Neuronal stem cell (in vitro differentiated cells): Measurements from ENCODE around the gene CD14.

Experiments used
- DNase-seq: peaks from one replicate; pipeline ENCODE4 v3.0.0-alpha.2; 2013; ENCODE audit warnings: low spot score
- H2AFZ ChIP-seq: one replicate; pipeline ENCODE4 v1.6.1; 2013; ENCODE audit warnings: mild to moderate bottlenecking, low read length, inconsistent platforms
- H2AK5ac ChIP-seq: 2 replicates; pipeline ENCODE4 v1.6.1; 2013; ENCODE audit warnings: low read depth, mild to moderate bottlenecking, inconsistent platforms, low read length, moderate library complexity, mixed read lengths
- H2BK120ac ChIP-seq: 2 replicates; pipeline ENCODE4 v1.6.1; 2013; ENCODE audit warnings: low read depth, mild to moderate bottlenecking, inconsistent platforms, low read length, moderate library complexity, mixed read lengths
- H2BK12ac ChIP-seq: one replicate; pipeline ENCODE4 v1.6.1; 2013; ENCODE audit warnings: low read length, inconsistent platforms
- H2BK15ac ChIP-seq: 2 replicates; pipeline ENCODE4 v1.6.1; 2013; ENCODE audit warnings: mild to moderate bottlenecking, low read length, inconsistent platforms, mixed read lengths
- H2BK5ac ChIP-seq: one replicate; pipeline ENCODE4 v1.6.1; 2013; ENCODE audit warnings: inconsistent platforms, mild to moderate bottlenecking, low read length, moderate library complexity
- H3K14ac ChIP-seq: one replicate; pipeline ENCODE4 v1.6.1; 2013; ENCODE audit warnings: low read length, inconsistent platforms
- H3K18ac ChIP-seq: 2 replicates; pipeline ENCODE4 v1.6.1; 2013; ENCODE audit warnings: low read length, inconsistent platforms
- H3K23ac ChIP-seq: 2 replicates; pipeline ENCODE4 v1.6.1; 2013; ENCODE audit warnings: low read depth, mild to moderate bottlenecking, mixed read lengths, low read length, inconsistent platforms; ENCODE audit not compliant: poor library complexity
- H3K27ac ChIP-seq: replicated peaks from 3 replicates; pipeline ENCODE4 v1.5.1; 2013; ENCODE audit warnings: low read length, inconsistent platforms
- H3K27me3 ChIP-seq, 3 experiments: 2 replicates each; pipeline ENCODE4 v1.6.1; 2013; ENCODE audit warnings: low read length in 3 of 3, mild to moderate bottlenecking in 2 of 3, inconsistent platforms in 1 of 3, low read depth in 1 of 3, mixed read lengths in 1 of 3, moderate library complexity in 1 of 3; ENCODE audit not compliant: control insufficient read depth in 3 of 3, insufficient read depth in 3 of 3
- H3K36me3 ChIP-seq, 2 donors: replicated peaks in 1 of 2; 2 replicates each; pipeline ENCODE4 v1.6.1; 2013; ENCODE audit warnings: low read length in 2 of 2; ENCODE audit not compliant: control insufficient read depth in 2 of 2, insufficient read depth in 2 of 2
- H3K4ac ChIP-seq: 2 replicates; pipeline ENCODE4 v1.6.1; 2013; ENCODE audit warnings: inconsistent platforms, mild to moderate bottlenecking, low read length, moderate library complexity
- H3K4me1 ChIP-seq, 2 donors: 1 replicate in 1 of 2; 2 replicates in 1 of 2; pipeline ENCODE4 v1.6.1; 2013; ENCODE audit warnings: low read length in 2 of 2, low read depth in 1 of 2; ENCODE audit not compliant: control insufficient read depth in 2 of 2, insufficient read depth in 1 of 2
- H3K4me2 ChIP-seq: one replicate; pipeline ENCODE4 v1.6.1; 2013; ENCODE audit warnings: mild to moderate bottlenecking, low read length, inconsistent platforms; ENCODE audit not compliant: insufficient read depth, poor library complexity, severe bottlenecking
- H3K4me3 ChIP-seq, 2 donors: 2 replicates each; pipeline ENCODE4 v1.5.1; 2013; ENCODE audit warnings: low read length in 2 of 2, mild to moderate bottlenecking in 2 of 2, inconsistent platforms in 1 of 2, moderate library complexity in 1 of 2
- H3K79me1 ChIP-seq: one replicate; pipeline ENCODE4 v1.6.1; 2013; ENCODE audit warnings: low read depth, mild to moderate bottlenecking, inconsistent platforms, low read length, moderate library complexity
- H3K9ac ChIP-seq: one replicate; pipeline ENCODE4 v1.6.1; 2013; ENCODE audit warnings: mild to moderate bottlenecking, low read depth, low read length, inconsistent platforms; ENCODE audit not compliant: poor library complexity
- H3K9me3 ChIP-seq, 2 donors: replicated peaks in 1 of 2; 2 replicates each; pipeline versions ENCODE3 to v1.6.1; 2013; ENCODE audit warnings: low read length in 2 of 2, mild to moderate bottlenecking in 2 of 2, inconsistent platforms in 1 of 2, low read depth in 1 of 2, mixed read lengths in 1 of 2, moderate library complexity in 1 of 2; ENCODE audit not compliant: control insufficient read depth in 2 of 2, insufficient read depth in 1 of 2
- H4K8ac ChIP-seq: one replicate; pipeline ENCODE4 v1.6.1; 2013; ENCODE audit warnings: low read depth, mild to moderate bottlenecking, inconsistent platforms, low read length, moderate library complexity
- H4K91ac ChIP-seq: one replicate; pipeline ENCODE4 v1.6.1; 2013; ENCODE audit warnings: low read length, low read depth, mild to moderate bottlenecking, inconsistent platforms; ENCODE audit not compliant: poor library complexity
- WGBS, 2 donors: extraction: QIAGEN DNeasy Blood & Tissue Kit; methylation state at CpG; one replicate each; pipeline ENCODE4 v1.1.7; 2013; ENCODE audit warnings: missing lambda C conversion rate in 2 of 2, mixed read lengths in 1 of 2; ENCODE audit not compliant: insufficient read length in 2 of 2, insufficient replicate concordance in 1 of 2; ENCODE audit errors: extremely low coverage in 2 of 2; 5-methylcytosine and 5-hydroxymethylcytosine counted together

Gene CD14

GRCh38 chr5:140674211-140674610 lies 41.2 kb upstream of the CD14 start:
- H4K8ac ChIP-seq: no peak overlapping the region
- H3K18ac ChIP-seq: no peak overlapping the region
- H2BK120ac ChIP-seq: no peak overlapping the region
- H2BK5ac ChIP-seq: no peak overlapping the region
- H3K4ac ChIP-seq: no peak overlapping the region
- peaks cover 45 to 90% of the 10 kb centered on the region in 2 donors for H3K36me3 ChIP-seq
- H3K27ac ChIP-seq: no peak overlapping the region
- no peak for DNase-seq
- no peaks in the 10 kb centered on the region for H3K27me3 ChIP-seq
- no peak overlapping the region for H3K9ac ChIP-seq
- H3K23ac ChIP-seq: no peak overlapping the region
- no CpG with 5 or more reads among the region's 2 CpGs for WGBS, 2 donors
- no peak overlapping the region for H3K4me2 ChIP-seq
- no peak overlapping the region for H2BK15ac ChIP-seq
- H3K4me1 ChIP-seq: no peaks in the 10 kb centered on the region
- no peak overlapping the region for H3K4me3 ChIP-seq
- H2BK12ac ChIP-seq: no peak overlapping the region
- no peak overlapping the region for H4K91ac ChIP-seq
- H3K14ac ChIP-seq: no peak overlapping the region
- H3K79me1 ChIP-seq: no peaks in the 10 kb centered on the region
- H2AFZ ChIP-seq: no peak overlapping the region
- H3K9me3 ChIP-seq: no peaks in the 10 kb centered on the region
- no peak overlapping the region for H2AK5ac ChIP-seq

- no peak within 1 kb of the TSS for H3K4ac ChIP-seq
- no peak within 1 kb of the TSS for H3K14ac ChIP-seq
- H4K91ac ChIP-seq: no peak within 1 kb of the TSS
- no peaks in the 10 kb centered on the region for H3K79me1 ChIP-seq
- H3K27ac ChIP-seq: no peak within 1 kb of the TSS
- H3K36me3 ChIP-seq: peaks cover 53 to 92% of the 10 kb centered on the region in 2 donors
- H3K4me2 ChIP-seq: peak within 1 kb of the TSS; percentile 15
- peak within 1 kb of the TSS in 1 of 2 donors; percentile 25 for H3K4me3 ChIP-seq
- H2BK15ac ChIP-seq: no peak within 1 kb of the TSS
- no CpG with 5 or more reads among the region's 45 CpGs for WGBS, 2 donors
- no peak within 1 kb of the TSS for H4K8ac ChIP-seq
- H2AFZ ChIP-seq: no peak within 1 kb of the TSS
- no peak within 1 kb of the TSS for H3K18ac ChIP-seq
- no peak within 1 kb of the TSS for H2BK12ac ChIP-seq
- no peak within 1 kb of the TSS for H2AK5ac ChIP-seq
- peak within 1 kb of the TSS; percentile 43 for H2BK5ac ChIP-seq
- H3K27me3 ChIP-seq: no peaks in the 10 kb centered on the region
- H3K23ac ChIP-seq: no peak within 1 kb of the TSS
- H2BK120ac ChIP-seq: no peak within 1 kb of the TSS
- no peaks in the 10 kb centered on the region for H3K4me1 ChIP-seq
- H3K9ac ChIP-seq: no peak within 1 kb of the TSS
- H3K9me3 ChIP-seq: no peaks in the 10 kb centered on the region
- no peak for DNase-seq
Observed at GRCh38 chr5:140673187-140673976, 40.4 kb upstream of the CD14 start, which contains the start of gene DND1. TSS of gene DND1 (minus strand) at chr5:140673576. CDS start at chr5:140673542, 34 bp downstream.

- Histone ChIP-seq H3K27me3 (no peaks in the 10 kb centered on the region), H4K8ac (no peak overlapping the region), H3K9me3 (no peaks in the 10 kb centered on the region), H3K4me2 (peak overlapping the region; percentile 15), H3K27ac (no peak overlapping the region), H3K9ac (no peak overlapping the region), H2BK120ac (no peak overlapping the region), H3K14ac (no peak overlapping the region), H4K91ac (no peak overlapping the region), H2BK12ac (no peak overlapping the region), H3K23ac (no peak overlapping the region), H2AK5ac (no peak overlapping the region), H2AFZ (no peak overlapping the region), H3K79me1 (no peaks in the 10 kb centered on the region), H3K4ac (no peak overlapping the region), H2BK5ac (peak overlapping the region; percentile 43), H3K4me1 (no peaks in the 10 kb centered on the region), H3K18ac (no peak overlapping the region), H2BK15ac (no peak overlapping the region), H3K36me3 (peaks cover 55 to 92% of the 10 kb centered on the region in 2 donors), H3K4me3 (peak overlapping the region in 1 of 2 donors; percentile 25)
- DNase-seq: no peak
- no CpG with 5 or more reads among the region's 70 CpGs for WGBS, 2 donors
Observed at GRCh38 chr5:140672455-140673186, 39.6 kb upstream of the CD14 start.

DNA sequence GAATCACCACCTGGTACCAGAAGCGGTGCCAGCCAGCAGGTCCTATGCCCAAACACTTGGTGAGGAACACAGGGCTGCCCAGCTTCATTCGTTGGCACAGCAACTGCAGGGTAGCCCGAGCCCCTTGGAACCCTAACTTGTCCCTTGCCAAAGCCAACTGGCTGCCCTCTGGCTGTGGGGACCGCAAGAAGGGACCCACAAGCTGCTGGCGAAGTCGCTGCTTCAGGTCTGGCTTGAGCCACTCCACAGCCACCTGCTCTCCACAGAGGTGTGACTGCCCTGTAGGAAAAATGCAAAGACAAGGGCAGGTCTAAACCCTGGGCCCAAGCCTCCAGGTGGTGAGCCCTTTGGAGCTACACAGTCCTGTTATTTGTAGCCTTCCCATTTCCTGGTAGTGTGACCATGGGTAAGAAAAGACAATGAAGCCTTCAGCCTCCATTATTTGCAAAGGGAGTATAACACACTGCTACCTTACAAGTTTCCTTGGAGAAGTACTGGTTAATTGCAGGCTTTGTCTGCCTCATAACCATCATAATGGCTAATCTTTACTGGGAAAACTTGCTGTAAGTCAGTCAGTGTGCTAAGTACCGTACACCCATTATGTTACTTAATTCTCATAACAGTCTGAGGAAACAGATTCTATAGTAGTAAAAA lies 38.6 kb upstream of the CD14 start:
- H3K27me3 ChIP-seq: no peaks in the 10 kb centered on the region
- no peak overlapping the region for H3K18ac ChIP-seq
- H3K14ac ChIP-seq: no peak overlapping the region
- no peak overlapping the region for H2BK15ac ChIP-seq
- no CpG with 5 or more reads among the region's 7 CpGs for WGBS, 2 donors
- DNase-seq: no peak
- H3K4me3 ChIP-seq: no peak overlapping the region
- H2BK120ac ChIP-seq: no peak overlapping the region
- H3K23ac ChIP-seq: no peak overlapping the region
- no peak overlapping the region for H2BK12ac ChIP-seq
- no peak overlapping the region for H3K27ac ChIP-seq
- no peaks in the 10 kb centered on the region for H3K4me1 ChIP-seq
- H3K79me1 ChIP-seq: no peaks in the 10 kb centered on the region
- no peak overlapping the region for H2AFZ ChIP-seq
- H3K9ac ChIP-seq: no peak overlapping the region
- H3K36me3 ChIP-seq: peaks cover 45 to 92% of the 10 kb centered on the region in 2 donors
- no peak overlapping the region for H3K4ac ChIP-seq
- H4K8ac ChIP-seq: no peak overlapping the region
- no peak overlapping the region for H3K4me2 ChIP-seq
- no peak overlapping the region for H4K91ac ChIP-seq
- H3K9me3 ChIP-seq: no peaks in the 10 kb centered on the region
- no peak overlapping the region for H2AK5ac ChIP-seq
- no peak overlapping the region for H2BK5ac ChIP-seq
